Measurements from ENCODE around the gene RAPSN.

The RAPSN gene

DNA sequence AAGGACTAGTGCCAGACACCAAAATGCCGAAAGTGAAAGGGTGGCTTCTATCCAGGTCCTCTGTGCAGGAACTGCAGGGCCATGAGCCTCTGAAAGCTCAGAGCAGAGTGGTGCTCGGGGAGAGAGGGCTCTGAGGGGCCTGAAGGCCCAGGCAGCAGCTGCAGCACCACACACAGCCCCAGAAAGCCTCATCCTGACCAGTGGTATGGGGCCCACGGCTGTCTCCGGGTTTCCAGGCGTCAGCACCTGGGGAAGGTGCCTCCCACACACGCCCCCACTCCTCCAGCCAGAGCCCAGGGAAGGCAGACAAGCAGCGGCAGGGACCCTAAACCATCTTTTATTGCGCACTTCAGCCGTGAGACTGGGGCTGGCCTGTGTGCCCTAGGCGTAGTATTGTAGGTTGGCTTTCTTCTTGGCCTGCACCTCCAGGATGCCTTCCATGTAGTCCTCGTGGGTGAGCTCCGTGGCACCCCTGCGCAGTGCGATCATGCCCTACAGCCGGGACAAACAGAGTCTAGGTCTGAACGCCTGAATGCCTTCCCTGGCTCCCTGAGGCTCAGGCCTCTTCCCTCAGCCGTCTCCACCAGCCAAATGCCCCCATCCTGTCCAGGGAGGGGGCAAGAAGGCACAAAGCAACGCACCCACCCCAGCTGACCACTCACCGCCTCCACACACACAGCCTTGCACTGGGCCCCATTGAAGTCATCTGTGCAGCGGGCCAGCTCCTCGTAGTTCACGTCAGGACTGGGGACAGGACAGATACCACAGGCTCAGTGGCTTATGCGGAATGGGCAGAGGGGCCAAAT is 30.3 kb downstream of the RAPSN start:
- no peak overlapping the region for H2BK5ac ChIP-seq (ENCODE audit: low read length)
- H2BK120ac ChIP-seq (ENCODE audit: low read depth, low read length): no peak overlapping the region
- no peak overlapping the region for H3K18ac ChIP-seq (ENCODE audit: low read length)
- H3K4me3 ChIP-seq (ENCODE audit: low read length): no peak overlapping the region
- H3K79me1 ChIP-seq (ENCODE audit: low read length): no peaks in the 10 kb centered on the region
- no peak overlapping the region for H2AK5ac ChIP-seq (ENCODE audit: low read length)
- no peak overlapping the region for H3K4ac ChIP-seq (ENCODE audit: low read depth, low read length)
- H3K9ac ChIP-seq (ENCODE audit: low read length): no peak overlapping the region
- no peak overlapping the region for H3K4me2 ChIP-seq (ENCODE audit: low read length)
- WGBS (ENCODE audit: extremely low coverage, insufficient coverage, low lambda C conversion rate): no CpG with 5 or more reads among the region's 23 CpGs
- H3K27ac ChIP-seq (ENCODE audit: low read depth, low read length): no peak overlapping the region
- no peak overlapping the region for H4K5ac ChIP-seq (ENCODE audit: low read length)
- no peak overlapping the region for H2BK15ac ChIP-seq (replicated peaks; ENCODE audit: low read depth)
- H4K8ac ChIP-seq (ENCODE audit: low read depth, low read length): no peak overlapping the region
- H3K36me3 ChIP-seq (ENCODE audit: control insufficient read depth, insufficient read depth, low read length): peaks cover 14% of the 10 kb centered on the region
- no peak overlapping the region for H3K23ac ChIP-seq (ENCODE audit: low read length)
- no peaks in the 10 kb centered on the region for H3K4me1 ChIP-seq (ENCODE audit: control insufficient read depth, low read depth, low read length)
- no peak overlapping the region for H3K56ac ChIP-seq (ENCODE audit: low read length)
- no peak for DNase-seq
- no peaks in the 10 kb centered on the region for H3K79me2 ChIP-seq (ENCODE audit: control insufficient read depth, insufficient read depth, low read length)
- H3K27me3 ChIP-seq (ENCODE audit: insufficient read depth, low read length, poor library complexity): no peaks in the 10 kb centered on the region

DNA sequence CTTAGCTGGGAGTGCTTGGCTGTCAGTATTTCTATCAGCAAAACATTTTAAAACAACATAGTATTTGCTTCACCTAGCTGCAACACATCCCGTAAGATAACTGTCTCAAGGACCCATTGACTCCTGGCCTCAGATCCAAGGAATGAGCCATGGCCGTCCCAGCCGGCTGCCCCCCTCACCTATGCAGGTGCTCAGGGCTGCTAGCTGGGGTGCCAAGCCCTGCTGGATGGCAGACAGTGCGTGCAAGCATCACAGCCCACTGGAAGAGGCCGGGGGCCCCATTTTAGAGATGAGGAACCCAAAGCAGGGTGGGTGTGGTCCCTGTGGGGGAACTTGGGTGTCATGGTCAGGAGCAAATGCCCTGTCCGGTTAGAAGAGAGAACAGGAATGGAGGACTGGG is 31.2 kb downstream of the RAPSN start:
- Histone ChIP-seq H2BK120ac (ENCODE audit: low read depth, low read length) (no peak overlapping the region), H3K79me1 (ENCODE audit: low read length) (no peaks in the 10 kb centered on the region), H2AK5ac (ENCODE audit: low read length) (no peak overlapping the region), H3K18ac (ENCODE audit: low read length) (no peak overlapping the region), H4K5ac (ENCODE audit: low read length) (no peak overlapping the region), H3K4me3 (ENCODE audit: low read length) (no peak overlapping the region), H3K27ac (ENCODE audit: low read depth, low read length) (no peak overlapping the region), H2BK5ac (ENCODE audit: low read length) (no peak overlapping the region), H3K56ac (ENCODE audit: low read length) (no peak overlapping the region), H3K27me3 (ENCODE audit: insufficient read depth, low read length, poor library complexity) (no peaks in the 10 kb centered on the region), H3K36me3 (ENCODE audit: control insufficient read depth, insufficient read depth, low read length) (peaks cover 14% of the 10 kb centered on the region), H3K23ac (ENCODE audit: low read length) (no peak overlapping the region), H4K8ac (ENCODE audit: low read depth, low read length) (no peak overlapping the region), H3K9ac (ENCODE audit: low read length) (no peak overlapping the region), H2BK15ac (replicated peaks; ENCODE audit: low read depth) (no peak overlapping the region), H3K79me2 (ENCODE audit: control insufficient read depth, insufficient read depth, low read length) (no peaks in the 10 kb centered on the region), H3K4me1 (ENCODE audit: control insufficient read depth, low read depth, low read length) (no peaks in the 10 kb centered on the region), H3K4ac (ENCODE audit: low read depth, low read length) (no peak overlapping the region), H3K4me2 (ENCODE audit: low read length) (no peak overlapping the region)
- no peak for DNase-seq
- no CpG with 5 or more reads among the region's 6 CpGs for WGBS (ENCODE audit: extremely low coverage, insufficient coverage, low lambda C conversion rate)

DNA sequence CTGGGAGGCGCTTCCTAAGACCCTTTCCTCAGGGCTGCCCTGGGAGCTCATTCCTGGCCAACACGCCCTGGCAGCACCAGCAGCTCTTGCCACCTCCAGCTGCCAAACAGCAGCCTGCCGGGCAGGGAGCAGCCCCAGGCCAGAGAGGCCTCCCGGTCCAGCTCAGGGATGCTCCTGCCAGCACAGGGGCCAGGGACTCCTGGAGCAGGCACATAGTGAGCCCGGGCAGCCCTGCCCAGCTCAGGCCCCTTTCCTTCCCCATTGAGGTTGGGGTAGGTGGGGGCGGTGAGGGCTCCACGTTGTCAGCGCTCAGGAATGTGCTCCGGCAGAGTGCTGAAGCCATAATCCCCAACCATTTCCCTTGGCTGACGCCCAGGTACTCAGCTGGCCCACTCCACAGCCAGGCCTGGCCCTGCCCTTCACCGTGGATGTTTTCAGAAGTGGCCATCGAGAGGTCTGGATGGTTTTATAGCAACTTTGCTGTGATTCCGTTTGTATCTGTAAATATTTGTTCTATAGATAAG is 32.9 kb downstream of the RAPSN start:
- no peak overlapping the region for H4K8ac ChIP-seq (ENCODE audit: low read depth, low read length)
- H3K4me3 ChIP-seq (ENCODE audit: low read length): no peak overlapping the region
- no peaks in the 10 kb centered on the region for H3K79me1 ChIP-seq (ENCODE audit: low read length)
- no peak overlapping the region for H2BK5ac ChIP-seq (ENCODE audit: low read length)
- H3K9ac ChIP-seq (ENCODE audit: low read length): no peak overlapping the region
- no peak overlapping the region for H3K4me2 ChIP-seq (ENCODE audit: low read length)
- H2BK120ac ChIP-seq (ENCODE audit: low read depth, low read length): no peak overlapping the region
- H2BK15ac ChIP-seq (replicated peaks; ENCODE audit: low read depth): no peak overlapping the region
- no peak overlapping the region for H2AK5ac ChIP-seq (ENCODE audit: low read length)
- H3K23ac ChIP-seq (ENCODE audit: low read length): no peak overlapping the region
- no peaks in the 10 kb centered on the region for H3K79me2 ChIP-seq (ENCODE audit: control insufficient read depth, insufficient read depth, low read length)
- H3K27ac ChIP-seq (ENCODE audit: low read depth, low read length): peak overlapping the region; percentile 33
- H3K27me3 ChIP-seq (ENCODE audit: insufficient read depth, low read length, poor library complexity): no peaks in the 10 kb centered on the region
- H3K18ac ChIP-seq (ENCODE audit: low read length): no peak overlapping the region
- no CpG with 5 or more reads among the region's 13 CpGs for WGBS (ENCODE audit: extremely low coverage, insufficient coverage, low lambda C conversion rate)
- peak; percentile 80 for DNase-seq
- no peak overlapping the region for H3K4ac ChIP-seq (ENCODE audit: low read depth, low read length)
- no peak overlapping the region for H4K5ac ChIP-seq (ENCODE audit: low read length)
- no peaks in the 10 kb centered on the region for H3K4me1 ChIP-seq (ENCODE audit: control insufficient read depth, low read depth, low read length)
- H3K56ac ChIP-seq (ENCODE audit: low read length): peak overlapping the region; percentile 15
- H3K36me3 ChIP-seq (ENCODE audit: control insufficient read depth, insufficient read depth, low read length): peaks cover 9% of the 10 kb centered on the region

GRCh38 chr11:47415091-47415854 is 33.7 kb downstream of the RAPSN start:
- Histone ChIP-seq H3K4me1 (ENCODE audit: control insufficient read depth, low read depth, low read length) (no peaks in the 10 kb centered on the region), H3K27me3 (ENCODE audit: insufficient read depth, low read length, poor library complexity) (no peaks in the 10 kb centered on the region), H3K36me3 (ENCODE audit: control insufficient read depth, insufficient read depth, low read length) (peaks cover 5% of the 10 kb centered on the region), H3K4ac (ENCODE audit: low read depth, low read length) (no peak overlapping the region), H3K9ac (ENCODE audit: low read length) (no peak overlapping the region), H3K27ac (ENCODE audit: low read depth, low read length) (no peak overlapping the region), H3K79me1 (ENCODE audit: low read length) (no peaks in the 10 kb centered on the region), H3K18ac (ENCODE audit: low read length) (no peak overlapping the region), H2AK5ac (ENCODE audit: low read length) (no peak overlapping the region), H2BK15ac (replicated peaks; ENCODE audit: low read depth) (no peak overlapping the region), H4K8ac (ENCODE audit: low read depth, low read length) (no peak overlapping the region), H3K56ac (ENCODE audit: low read length) (no peak overlapping the region), H4K5ac (ENCODE audit: low read length) (no peak overlapping the region), H3K4me2 (ENCODE audit: low read length) (no peak overlapping the region), H3K79me2 (ENCODE audit: control insufficient read depth, insufficient read depth, low read length) (no peaks in the 10 kb centered on the region), H2BK5ac (ENCODE audit: low read length) (no peak overlapping the region), H2BK120ac (ENCODE audit: low read depth, low read length) (no peak overlapping the region), H3K4me3 (ENCODE audit: low read length) (no peak overlapping the region), H3K23ac (ENCODE audit: low read length) (no peak overlapping the region)
- DNase-seq: no peak
- WGBS (ENCODE audit: extremely low coverage, insufficient coverage, low lambda C conversion rate): no CpG with 5 or more reads among the region's 31 CpGs

DNA sequence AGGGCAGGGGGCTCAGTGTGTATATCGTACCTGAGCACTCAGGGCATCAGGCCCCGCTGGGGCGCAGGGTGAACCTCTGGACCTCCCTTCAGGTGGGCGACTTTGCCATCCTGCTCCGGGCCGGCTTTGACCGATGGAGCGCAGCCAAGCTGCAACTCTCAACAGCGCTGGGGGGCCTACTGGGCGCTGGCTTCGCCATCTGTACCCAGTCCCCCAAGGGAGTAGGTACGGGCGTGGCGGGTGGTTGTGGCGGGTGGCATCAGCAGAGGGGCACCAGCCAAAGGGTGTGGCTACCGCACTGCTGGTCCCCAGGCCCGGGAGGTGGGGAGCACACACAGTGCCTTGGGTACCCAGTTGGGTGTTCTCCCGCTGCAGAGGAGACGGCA is 34.3 kb downstream of the RAPSN start:
- H3K23ac ChIP-seq (ENCODE audit: low read length): no peak overlapping the region
- WGBS (ENCODE audit: extremely low coverage, insufficient coverage, low lambda C conversion rate): no CpG with 5 or more reads among the region's 19 CpGs
- no peak overlapping the region for H2BK120ac ChIP-seq (ENCODE audit: low read depth, low read length)
- no peak overlapping the region for H3K4me2 ChIP-seq (ENCODE audit: low read length)
- no peak overlapping the region for H2BK15ac ChIP-seq (replicated peaks; ENCODE audit: low read depth)
- H3K4me1 ChIP-seq (ENCODE audit: control insufficient read depth, low read depth, low read length): no peaks in the 10 kb centered on the region
- H3K27ac ChIP-seq (ENCODE audit: low read depth, low read length): no peak overlapping the region
- H3K18ac ChIP-seq (ENCODE audit: low read length): no peak overlapping the region
- H3K4me3 ChIP-seq (ENCODE audit: low read length): no peak overlapping the region
- no peak overlapping the region for H3K4ac ChIP-seq (ENCODE audit: low read depth, low read length)
- no peaks in the 10 kb centered on the region for H3K79me2 ChIP-seq (ENCODE audit: control insufficient read depth, insufficient read depth, low read length)
- H3K27me3 ChIP-seq (ENCODE audit: insufficient read depth, low read length, poor library complexity): no peaks in the 10 kb centered on the region
- no peak overlapping the region for H3K56ac ChIP-seq (ENCODE audit: low read length)
- no peak overlapping the region for H2AK5ac ChIP-seq (ENCODE audit: low read length)
- H3K79me1 ChIP-seq (ENCODE audit: low read length): no peaks in the 10 kb centered on the region
- H3K36me3 ChIP-seq (ENCODE audit: control insufficient read depth, insufficient read depth, low read length): peaks cover 4% of the 10 kb centered on the region
- no peak overlapping the region for H4K5ac ChIP-seq (ENCODE audit: low read length)
- H4K8ac ChIP-seq (ENCODE audit: low read depth, low read length): no peak overlapping the region
- no peak for DNase-seq
- no peak overlapping the region for H2BK5ac ChIP-seq (ENCODE audit: low read length)
- no peak overlapping the region for H3K9ac ChIP-seq (ENCODE audit: low read length)
